Activated naive CD8-positive, alpha-beta T cell (primary cell): ENCODE data around the gene CDC42BPB.

Source experiments
- H3K27ac Mint-ChIP-seq: one replicate; pipeline ENCODE4 v1.8.0; 2021; ENCODE audit warnings: mixed read lengths
- H3K27me3 Mint-ChIP-seq: one replicate; pipeline ENCODE4 v1.8.0; 2021; ENCODE audit warnings: mixed read lengths
- H3K36me3 Mint-ChIP-seq: one replicate; pipeline ENCODE4 v1.8.0; 2021; ENCODE audit warnings: mixed read lengths
- H3K4me1 Mint-ChIP-seq: one replicate; pipeline ENCODE4 v1.8.0; 2021; ENCODE audit warnings: low read depth, mixed read lengths
- H3K4me3 Mint-ChIP-seq: one replicate; pipeline ENCODE4 v1.8.0; 2021; ENCODE audit warnings: mild to moderate bottlenecking, mixed read lengths
- H3K9me3 Mint-ChIP-seq: one replicate; pipeline ENCODE4 v1.8.0; 2021; ENCODE audit warnings: low read depth, mixed read lengths

The CDC42BPB gene

DNA sequence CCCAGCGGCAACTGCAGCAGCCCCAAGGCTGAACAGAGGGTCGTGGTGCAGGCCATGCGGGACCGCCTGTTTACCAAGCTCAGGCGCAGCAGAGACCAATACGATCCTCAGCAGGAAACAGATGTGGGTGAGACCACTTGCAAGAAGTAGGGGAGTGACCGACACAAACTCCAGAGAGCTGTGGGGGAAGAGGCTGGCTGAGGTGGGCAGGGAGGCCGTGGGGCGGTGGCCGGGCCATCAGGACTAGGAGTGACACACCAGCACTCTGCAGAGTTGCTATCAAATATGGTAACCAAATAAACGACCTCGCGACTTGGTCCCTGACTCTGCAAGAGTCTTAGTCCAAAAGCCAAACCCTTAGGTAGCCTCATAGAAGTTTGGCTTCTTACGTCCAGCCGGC is 104.2 kb downstream of the CDC42BPB start:
- Mint-ChIP-seq H3K27ac (no peak overlapping the region), H3K9me3 (no peaks in the 10 kb centered on the region), H3K4me1 (peaks cover 14% of the 10 kb centered on the region), H3K36me3 (peaks cover 6% of the 10 kb centered on the region), H3K27me3 (no peaks in the 10 kb centered on the region), H3K4me3 (no peak overlapping the region)

GRCh38 chr14:102952276-102952675 is 105.1 kb downstream of the CDC42BPB start:
- Mint-ChIP-seq H3K27ac (no peak overlapping the region), H3K36me3 (peaks cover 5% of the 10 kb centered on the region), H3K4me3 (no peak overlapping the region)

GRCh38 chr14:102951799-102952198 is 105.5 kb downstream of the CDC42BPB start:
- Mint-ChIP-seq H3K27ac (no peak overlapping the region), H3K27me3 (no peaks in the 10 kb centered on the region), H3K9me3 (no peaks in the 10 kb centered on the region), H3K36me3 (peaks cover 7% of the 10 kb centered on the region), H3K4me1 (peaks cover 23% of the 10 kb centered on the region), H3K4me3 (no peak overlapping the region)

More at GRCh38 chr14:102952276-102952675, 105.1 kb downstream of the CDC42BPB start:
- peaks cover 18% of the 10 kb centered on the region for H3K4me1 Mint-ChIP-seq
- no peaks in the 10 kb centered on the region for H3K27me3 Mint-ChIP-seq
- no peaks in the 10 kb centered on the region for H3K9me3 Mint-ChIP-seq

GRCh38 chr14:102951034-102951433 is 106.3 kb downstream of the CDC42BPB start:
- Mint-ChIP-seq H3K4me1 (peaks cover 26% of the 10 kb centered on the region), H3K27me3 (no peaks in the 10 kb centered on the region), H3K9me3 (no peaks in the 10 kb centered on the region), H3K36me3 (peaks cover 7% of the 10 kb centered on the region), H3K27ac (no peak overlapping the region), H3K4me3 (no peak overlapping the region)

GRCh38 chr14:102949801-102950451 is 107.4 kb downstream of the CDC42BPB start:
- H3K9me3 Mint-ChIP-seq, result no peaks in the 10 kb centered on the region
- H3K27ac Mint-ChIP-seq, result peak overlapping the region; percentile 93
- no peak overlapping the region for H3K4me3 Mint-ChIP-seq
- H3K27me3 Mint-ChIP-seq, result no peaks in the 10 kb centered on the region
- peaks cover 26% of the 10 kb centered on the region for H3K4me1 Mint-ChIP-seq
- peaks cover 7% of the 10 kb centered on the region for H3K36me3 Mint-ChIP-seq

DNA sequence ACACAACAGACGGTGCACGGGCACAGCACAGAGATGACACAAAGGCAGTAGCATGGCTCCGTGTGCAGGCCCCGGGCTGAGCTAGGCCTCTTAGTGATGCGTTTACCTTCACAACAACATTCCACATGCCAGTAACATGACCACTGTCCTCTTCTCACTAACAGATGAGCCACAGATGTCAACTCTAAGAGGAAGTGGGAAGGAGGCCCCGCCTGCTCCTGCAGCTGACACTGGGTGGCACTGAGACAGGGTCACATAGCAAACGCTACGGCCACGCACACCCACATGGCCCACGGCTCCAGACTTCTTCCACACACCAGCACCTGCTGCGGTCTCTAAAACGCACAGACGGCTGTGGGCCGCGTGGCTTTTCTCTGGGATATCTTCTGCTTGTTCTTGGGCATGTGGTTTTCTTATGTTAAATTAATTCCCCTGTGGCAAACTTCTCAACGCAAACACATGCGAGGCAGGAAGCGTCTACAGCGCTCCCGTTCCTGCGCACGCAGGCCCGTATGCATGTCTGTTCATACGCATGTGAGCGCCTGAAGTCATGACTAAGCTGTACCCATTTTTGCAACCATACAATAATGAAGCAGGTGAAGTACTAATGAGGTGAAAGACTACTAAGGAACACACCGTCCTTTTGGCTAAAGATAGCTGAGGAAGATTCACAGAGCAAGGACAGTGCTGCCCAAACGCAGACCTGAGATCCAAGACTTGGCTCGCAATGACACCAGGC is 108.1 kb downstream of the CDC42BPB start:
- peak overlapping the region; percentile 60 for H3K4me3 Mint-ChIP-seq
- H3K9me3 Mint-ChIP-seq, result no peaks in the 10 kb centered on the region
- H3K27me3 Mint-ChIP-seq, result no peaks in the 10 kb centered on the region
- peaks cover 7% of the 10 kb centered on the region for H3K36me3 Mint-ChIP-seq
- H3K4me1 Mint-ChIP-seq, result peaks cover 26% of the 10 kb centered on the region
- peak overlapping the region; percentile 93 for H3K27ac Mint-ChIP-seq

DNA sequence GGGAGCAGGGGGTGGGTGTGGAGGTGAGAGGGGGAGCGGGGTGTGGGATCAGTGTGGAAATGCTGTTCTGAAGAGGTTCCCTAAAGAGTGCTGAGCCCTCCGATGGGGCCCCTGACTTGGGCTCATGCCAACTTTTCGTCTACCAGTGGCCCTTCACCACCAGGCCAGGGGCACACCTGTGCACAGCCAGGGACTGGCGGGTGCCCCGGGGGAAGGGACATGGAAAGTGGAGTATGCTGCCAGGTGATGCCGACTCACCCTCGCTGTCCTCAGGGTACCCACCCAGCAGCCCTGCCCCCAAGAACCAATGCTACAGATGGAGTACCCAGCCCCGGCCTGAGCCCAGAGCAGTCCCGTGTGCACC is 108.7 kb downstream of the CDC42BPB start:
- Mint-ChIP-seq H3K4me1 (peaks cover 26% of the 10 kb centered on the region), H3K27me3 (no peaks in the 10 kb centered on the region), H3K27ac (peak overlapping the region; percentile 93), H3K9me3 (no peaks in the 10 kb centered on the region), H3K4me3 (peak overlapping the region; percentile 60), H3K36me3 (peaks cover 7% of the 10 kb centered on the region)

- peak overlapping the region; percentile 84 for H3K27ac Mint-ChIP-seq
- no peaks in the 10 kb centered on the region for H3K9me3 Mint-ChIP-seq
- peaks cover 10% of the 10 kb centered on the region for H3K36me3 Mint-ChIP-seq
- H3K4me1 Mint-ChIP-seq, result peaks cover 26% of the 10 kb centered on the region
- H3K27me3 Mint-ChIP-seq, result no peaks in the 10 kb centered on the region
- no peak overlapping the region for H3K4me3 Mint-ChIP-seq
These were observed 109.8 kb downstream of the CDC42BPB start for GRCh38 chr14:102947321-102948103.

GRCh38 chr14:102945346-102946130 is 111.8 kb downstream of the CDC42BPB start:
- Mint-ChIP-seq H3K36me3 (peaks cover 10% of the 10 kb centered on the region), H3K9me3 (no peaks in the 10 kb centered on the region), H3K27ac (no peak overlapping the region), H3K27me3 (no peaks in the 10 kb centered on the region), H3K4me1 (peaks cover 26% of the 10 kb centered on the region), H3K4me3 (no peak overlapping the region)

DNA sequence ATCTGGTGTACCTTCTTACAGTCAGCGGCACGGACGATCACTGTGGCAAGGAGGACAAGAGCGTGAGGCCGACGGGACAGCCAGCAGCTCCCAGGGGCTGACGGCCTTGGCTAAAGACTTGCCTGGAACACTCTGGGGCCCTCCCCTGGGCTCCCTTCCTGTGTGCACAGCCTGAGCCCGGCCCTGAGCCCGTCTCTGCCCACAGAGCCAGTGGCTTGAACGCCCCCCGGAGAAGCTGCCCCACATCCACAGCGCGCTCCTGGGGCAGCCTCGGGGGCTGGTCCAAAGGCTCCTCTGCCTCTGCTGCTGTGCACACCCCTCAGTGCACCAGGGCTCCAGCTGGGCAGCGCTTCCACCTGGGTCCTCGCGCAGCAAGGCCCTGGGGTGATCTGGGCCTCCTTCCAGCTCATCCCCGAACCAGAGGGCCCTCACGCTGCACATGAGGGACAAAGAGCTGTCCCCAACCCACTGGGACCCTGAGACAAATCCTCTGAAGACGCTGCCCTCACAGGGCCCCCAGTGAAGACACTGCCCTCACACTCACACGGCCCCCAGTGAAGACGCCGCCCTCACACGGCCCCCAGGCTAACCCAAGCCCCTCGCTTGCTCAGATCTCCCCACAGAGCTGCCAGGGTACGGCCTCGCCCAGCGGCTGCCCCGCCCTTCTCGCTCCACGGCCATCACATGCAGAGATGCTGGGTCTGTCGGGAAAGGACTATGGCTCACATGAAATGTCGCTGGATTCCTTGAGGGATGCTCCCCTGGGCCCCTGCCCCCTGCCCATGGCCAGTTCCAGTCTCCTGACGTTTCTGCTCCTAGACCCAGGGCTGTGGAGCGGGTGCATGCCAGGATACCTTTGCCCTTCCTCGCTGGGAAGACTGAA is 112.7 kb downstream of the CDC42BPB start:
- H3K27me3 Mint-ChIP-seq, result no peaks in the 10 kb centered on the region
- peaks cover 10% of the 10 kb centered on the region for H3K36me3 Mint-ChIP-seq
- H3K4me3 Mint-ChIP-seq, result no peak overlapping the region
- H3K9me3 Mint-ChIP-seq, result no peaks in the 10 kb centered on the region
- H3K27ac Mint-ChIP-seq, result no peak overlapping the region
- H3K4me1 Mint-ChIP-seq, result peaks cover 23% of the 10 kb centered on the region

DNA sequence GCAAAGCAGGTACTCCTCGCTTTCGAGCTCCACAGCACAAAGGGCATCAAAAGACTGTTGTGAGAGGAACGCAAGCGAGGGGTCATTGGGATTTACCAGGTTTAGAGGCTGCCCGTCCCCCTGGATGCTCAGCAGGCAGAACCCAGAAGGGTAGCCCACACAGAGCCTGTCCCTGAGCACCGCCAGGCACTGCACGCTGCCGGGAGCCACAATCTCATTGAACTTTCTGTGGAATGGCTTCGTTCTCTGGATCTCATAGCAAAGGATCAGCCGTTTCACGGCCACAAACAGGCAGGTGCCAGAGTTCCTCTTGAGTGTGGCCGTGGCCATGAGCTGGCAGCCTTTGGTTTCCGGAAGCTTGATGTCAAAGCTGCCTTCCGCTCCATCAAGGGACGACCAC is 113.4 kb downstream of the CDC42BPB start:
- Mint-ChIP-seq H3K27me3 (no peaks in the 10 kb centered on the region), H3K36me3 (peaks cover 7% of the 10 kb centered on the region), H3K4me3 (no peak overlapping the region), H3K4me1 (peaks cover 16% of the 10 kb centered on the region), H3K9me3 (no peaks in the 10 kb centered on the region), H3K27ac (no peak overlapping the region)

- Mint-ChIP-seq H3K36me3 (peaks cover 7% of the 10 kb centered on the region), H3K27me3 (no peaks in the 10 kb centered on the region), H3K9me3 (no peaks in the 10 kb centered on the region), H3K4me1 (peaks cover 12% of the 10 kb centered on the region), H3K27ac (no peak overlapping the region), H3K4me3 (no peak overlapping the region)
These were observed 113.9 kb downstream of the CDC42BPB start for GRCh38 chr14:102943454-102943853.

DNA sequence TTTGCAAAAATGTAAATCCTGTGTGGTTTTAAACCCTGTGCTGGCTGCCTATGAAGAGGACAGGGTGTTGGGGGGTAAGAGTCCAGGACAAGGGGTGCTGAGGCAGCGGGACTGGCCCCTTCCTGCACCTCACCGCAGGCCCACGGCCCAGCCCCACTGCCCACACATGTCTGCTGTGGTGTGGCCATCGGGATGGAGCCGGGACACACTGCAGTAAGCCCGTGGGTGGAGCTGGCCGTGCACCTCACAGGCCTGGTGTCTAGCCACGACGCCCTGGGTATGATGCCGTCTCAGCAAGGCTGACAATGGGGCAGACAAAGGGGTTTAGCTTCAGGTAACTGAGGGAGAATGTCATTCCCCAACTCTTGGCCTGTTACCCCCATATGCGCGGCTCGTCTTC is 115.3 kb downstream of the CDC42BPB start:
- Mint-ChIP-seq H3K9me3 (no peaks in the 10 kb centered on the region), H3K4me1 (peaks cover 6% of the 10 kb centered on the region), H3K36me3 (peaks cover 5% of the 10 kb centered on the region), H3K4me3 (no peak overlapping the region), H3K27me3 (no peaks in the 10 kb centered on the region), H3K27ac (no peak overlapping the region)
